Measurements from ENCODE around the gene ARMC9.
"Not testable (repeated sequence)": the region's sequence is repeated elsewhere in the genome, so short reads cannot be mapped to it uniquely, and the experiment has no call there.

ARMC9 gene

DNA sequence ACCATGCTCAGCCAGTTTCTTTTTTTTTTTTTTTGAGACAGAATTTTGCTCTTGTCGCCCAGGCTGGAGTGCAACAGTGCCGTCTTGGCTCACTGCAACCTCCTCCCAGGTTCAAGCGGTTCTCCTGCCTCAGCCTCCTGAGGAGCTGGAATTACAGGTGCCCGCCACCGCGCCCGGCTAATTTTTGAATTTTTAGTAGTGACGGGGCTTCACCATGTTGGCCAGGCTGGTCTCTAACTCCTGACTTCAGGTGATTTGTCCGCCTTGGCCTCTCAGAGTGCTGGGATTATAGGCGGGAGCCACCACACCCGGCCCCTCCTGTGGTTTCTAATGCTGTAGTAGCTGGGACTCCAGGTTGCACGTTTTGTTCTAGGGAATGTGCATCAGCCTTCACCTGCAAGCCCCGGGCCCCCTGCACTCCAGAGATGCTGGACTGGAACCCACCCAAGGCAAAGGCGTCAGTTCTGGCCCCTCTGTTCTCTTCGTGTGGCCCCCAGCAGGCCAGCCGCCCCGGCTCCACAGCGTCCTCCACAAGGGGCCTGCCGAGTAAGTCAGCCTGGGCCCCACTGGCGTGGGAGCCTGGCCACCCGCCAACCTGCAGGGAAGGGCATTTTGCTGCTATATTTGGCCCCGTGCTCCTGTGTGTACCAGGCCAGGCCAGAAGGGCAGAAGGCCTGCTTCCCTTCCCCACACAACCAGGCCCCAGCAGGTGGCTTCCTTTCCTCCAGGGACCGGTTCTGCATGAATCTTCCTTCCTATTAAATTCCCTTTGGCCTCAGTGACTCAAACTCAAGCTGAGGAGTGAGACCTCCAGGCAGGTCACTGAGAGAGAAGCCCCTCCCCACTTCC, 171.4 kb downstream of the ARMC9 start:
- DNase-seq: no peak

GRCh38 chr2:231370429-231370748, 172.0 kb downstream of the ARMC9 start:
- DNase-seq: no peak

DNA sequence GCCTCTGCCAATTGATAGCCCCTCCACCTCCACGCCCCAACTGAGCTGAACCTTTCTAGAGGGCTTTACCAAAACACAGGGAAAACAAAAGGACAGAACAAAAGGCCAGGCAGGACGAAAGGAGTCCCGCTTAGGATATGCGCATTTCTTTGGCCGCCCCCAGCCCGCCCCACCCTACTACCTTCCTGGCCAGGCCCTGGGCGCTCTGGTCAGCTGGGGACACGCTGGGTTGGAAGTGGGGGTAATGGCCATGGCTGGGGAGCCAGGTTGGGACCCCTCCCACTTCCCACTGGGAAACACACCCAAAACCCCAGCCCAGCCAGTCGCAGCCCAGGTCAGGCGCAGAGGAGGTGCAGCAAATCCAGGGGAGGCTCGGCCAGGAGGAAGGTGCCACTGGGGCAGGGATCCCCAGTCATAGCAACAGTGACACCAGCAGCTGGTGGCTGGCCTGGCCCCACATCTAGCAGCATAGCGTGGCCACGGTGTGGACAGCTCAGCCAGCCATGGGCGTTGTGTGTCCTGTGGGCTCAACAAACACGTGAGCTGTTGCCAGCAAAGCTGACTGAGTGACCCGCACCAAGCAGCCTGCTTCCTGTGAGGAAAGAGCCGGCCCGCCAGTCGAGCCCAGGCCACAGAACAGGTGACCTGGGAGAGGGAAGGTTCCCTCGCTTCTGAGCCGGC, 172.5 kb downstream of the ARMC9 start:
- no peak for DNase-seq

DNA sequence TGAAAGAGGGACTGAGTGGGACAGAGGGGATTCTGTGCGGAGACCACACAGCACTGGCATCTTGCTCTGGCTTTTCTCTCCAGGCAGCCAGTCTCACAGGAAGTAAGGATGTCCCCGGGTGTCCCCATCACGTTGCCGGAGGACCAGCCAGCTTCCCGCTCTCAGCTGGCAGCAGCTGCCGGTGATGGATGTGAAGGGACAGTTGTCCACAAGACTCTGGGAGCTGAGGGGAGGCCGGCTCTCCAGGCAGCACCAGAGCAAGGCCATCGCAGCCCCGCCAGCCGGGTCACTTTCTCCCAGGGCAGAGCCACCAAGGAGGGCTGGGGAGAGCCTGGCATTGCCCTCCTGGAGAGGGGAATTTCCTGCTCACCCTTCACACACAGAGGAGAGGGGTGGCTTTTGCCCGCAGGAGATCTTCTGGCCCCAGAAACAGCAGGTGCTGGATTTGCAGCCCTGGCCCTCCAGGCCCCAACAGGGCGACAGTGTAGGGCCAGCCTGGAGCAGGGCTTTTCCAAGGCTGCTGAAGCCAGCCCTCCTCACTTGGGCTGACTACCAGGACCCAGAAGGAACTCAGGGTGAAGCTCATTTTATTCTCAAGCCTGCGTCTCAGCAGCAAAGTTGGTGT, 173.1 kb downstream of the ARMC9 start:
- no peak for DNase-seq

DNA sequence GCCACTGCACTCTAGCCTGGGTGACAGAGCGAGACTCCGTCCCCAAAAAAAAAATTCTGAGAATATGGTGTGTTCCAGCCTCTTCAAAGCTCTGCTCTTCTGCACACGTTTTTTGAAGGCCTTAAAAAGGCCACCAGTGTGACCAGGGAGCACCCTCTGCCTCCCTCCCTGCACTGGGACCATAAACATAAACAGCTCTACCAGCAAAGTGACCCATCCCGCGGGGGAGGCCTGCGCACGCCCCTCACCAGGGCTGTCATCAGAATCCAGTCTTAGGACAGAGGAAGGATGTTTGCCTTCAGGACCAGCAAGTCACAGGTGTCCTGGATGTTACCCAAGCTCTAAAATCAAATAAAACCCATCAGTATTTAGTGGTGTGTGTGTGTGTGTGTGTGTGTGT, 173.9 kb downstream of the ARMC9 start:
- no peak for DNase-seq

- DNase-seq: no peak
Measured at GRCh38 chr2:231373184-231373583, 174.8 kb downstream of the ARMC9 start.

DNA sequence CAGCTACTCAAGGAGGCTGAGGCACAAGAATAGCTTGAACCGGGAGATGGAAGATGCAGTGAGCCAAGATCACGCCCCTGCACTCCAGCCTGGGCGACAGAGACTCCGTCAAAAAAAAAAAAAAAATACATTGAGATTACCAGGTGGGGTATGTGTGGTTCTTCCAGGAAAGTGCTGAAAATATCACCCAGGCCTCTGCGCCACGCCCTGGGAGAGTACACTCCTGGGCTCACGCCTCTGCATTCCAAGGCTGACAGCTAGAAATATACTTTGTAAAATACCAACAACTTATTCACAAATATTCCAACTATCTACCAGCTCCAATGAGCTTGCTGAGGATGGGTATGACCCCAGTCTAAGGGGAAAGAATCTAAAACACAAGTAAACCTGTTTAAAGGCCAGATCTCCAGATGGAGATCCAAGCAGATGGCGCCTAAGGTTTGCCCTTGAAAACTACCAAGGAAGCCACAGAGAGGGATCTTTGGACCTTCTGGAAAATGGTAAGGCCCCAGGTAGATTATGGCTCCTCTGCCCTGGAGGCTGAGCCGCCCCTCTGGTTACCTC, 175.4 kb downstream of the ARMC9 start:
- no peak for DNase-seq

DNA sequence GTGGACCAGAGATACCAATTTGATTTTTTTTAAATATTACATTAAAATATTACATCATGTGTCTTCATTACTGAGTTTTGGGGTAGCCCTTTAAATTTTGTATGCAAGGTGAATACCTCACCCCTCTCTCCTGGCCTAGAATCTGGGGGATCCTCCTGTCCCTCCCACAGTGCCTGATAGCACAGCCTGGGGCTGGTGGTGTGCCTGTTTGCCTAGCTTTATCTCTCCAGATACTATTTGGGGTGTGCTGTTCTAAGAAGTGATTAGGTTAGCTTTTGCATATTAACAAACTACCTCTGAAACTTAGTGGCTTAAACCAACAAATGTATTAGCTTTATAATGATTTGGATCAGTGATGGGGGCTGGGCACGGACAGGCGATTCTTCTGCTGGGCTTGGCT, 176.3 kb downstream of the ARMC9 start:
- DNase-seq: no peak

DNA sequence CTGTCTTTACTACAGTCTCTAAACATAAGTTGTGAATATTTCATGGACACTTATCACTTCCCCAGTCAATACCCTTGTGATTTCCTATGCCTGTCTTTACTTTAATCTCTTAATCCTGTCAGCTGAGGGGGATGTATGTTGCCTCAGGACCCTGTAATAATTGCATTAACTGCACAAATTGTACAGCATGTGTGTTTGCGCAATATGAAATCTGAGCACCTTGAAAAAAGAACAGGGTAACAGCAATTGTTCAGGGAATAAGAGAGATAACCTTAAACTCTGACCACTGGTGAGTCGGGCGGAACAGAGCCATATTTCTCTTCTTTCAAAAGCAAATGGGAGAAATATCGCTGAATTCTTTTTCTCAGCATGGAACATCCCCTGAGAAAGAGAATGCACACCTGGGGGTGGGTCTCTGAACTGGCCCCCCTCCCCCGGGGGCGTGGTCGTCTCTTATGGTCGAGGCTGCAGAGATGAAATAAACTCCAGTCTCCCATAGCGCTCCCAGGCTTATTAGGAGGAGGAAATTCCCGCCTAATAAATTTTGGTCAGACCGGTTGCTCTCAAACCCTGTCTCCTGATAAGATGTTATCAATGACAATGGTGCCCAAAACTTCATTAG, 177.7 kb downstream of the ARMC9 start:
- not testable (repeated sequence) for DNase-seq

DNA sequence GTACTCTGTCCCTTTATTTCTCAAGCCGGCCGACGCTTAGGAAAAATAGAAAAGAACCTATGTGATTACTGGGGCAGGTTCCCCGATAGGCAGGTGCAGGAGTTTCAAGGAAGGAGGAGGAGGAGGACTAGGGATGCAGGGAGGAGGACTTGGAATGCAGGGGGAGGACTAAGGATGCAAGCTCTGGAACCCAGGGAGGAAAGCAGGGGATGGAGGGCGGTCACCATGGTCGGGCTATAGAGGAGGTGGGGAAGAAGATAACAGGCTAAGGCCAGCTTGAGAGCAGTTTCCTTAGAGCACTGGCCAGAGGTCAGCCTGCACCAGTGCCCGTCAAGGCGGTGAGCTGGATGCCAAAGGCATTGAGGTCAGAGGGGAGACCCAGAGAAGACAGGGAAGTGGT, 178.4 kb downstream of the ARMC9 start:
- DNase-seq: no peak

GRCh38 chr2:231378026-231378722, 179.7 kb downstream of the ARMC9 start:
- DNase-seq: no peak

- no peak for DNase-seq
Measured at GRCh38 chr2:231379266-231380215, 181.1 kb downstream of the ARMC9 start.

- no peak for DNase-seq
Measured at GRCh38 chr2:231380307-231380706, 181.9 kb downstream of the ARMC9 start.

DNA sequence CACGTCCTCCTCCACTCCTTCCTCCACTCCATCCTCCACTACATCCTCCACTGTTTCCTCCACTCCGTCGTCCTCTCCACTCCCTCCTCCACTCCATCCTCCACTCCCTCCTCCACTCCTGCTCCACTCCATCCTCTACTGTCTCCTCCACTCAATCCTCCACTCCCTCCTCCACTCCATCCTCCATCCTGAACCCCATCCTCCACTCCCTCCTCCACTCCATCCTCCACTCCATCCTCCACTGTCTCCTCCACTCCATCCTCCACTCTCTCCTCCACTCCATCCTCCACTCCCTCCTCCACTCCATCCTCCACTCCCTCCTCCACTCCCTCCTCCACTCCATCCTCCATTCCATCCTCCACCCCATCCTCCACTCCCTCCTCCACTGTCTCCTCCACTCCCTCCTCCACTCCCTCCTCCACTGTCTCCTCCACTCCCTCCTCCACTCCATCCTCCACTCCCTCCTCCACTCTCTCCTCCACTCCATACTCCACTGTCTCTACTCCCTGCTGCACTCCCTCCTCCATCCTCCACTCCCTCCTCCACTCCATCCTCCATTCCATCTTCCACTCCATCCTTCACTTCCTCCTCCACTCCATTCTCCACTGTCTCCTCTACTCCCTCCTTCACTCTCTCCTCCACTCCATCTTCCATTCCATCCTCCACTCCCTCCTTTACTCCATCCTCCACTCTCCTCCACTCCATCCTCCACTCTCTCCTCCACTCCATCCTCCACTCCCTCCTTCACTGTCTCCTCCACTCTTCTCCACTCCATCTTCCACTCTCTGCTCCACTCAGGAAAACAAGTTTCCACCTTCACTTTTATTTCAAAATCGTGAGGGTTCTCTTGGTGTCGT, 182.8 kb downstream of the ARMC9 start:
- DNase-seq: no peak

DNA sequence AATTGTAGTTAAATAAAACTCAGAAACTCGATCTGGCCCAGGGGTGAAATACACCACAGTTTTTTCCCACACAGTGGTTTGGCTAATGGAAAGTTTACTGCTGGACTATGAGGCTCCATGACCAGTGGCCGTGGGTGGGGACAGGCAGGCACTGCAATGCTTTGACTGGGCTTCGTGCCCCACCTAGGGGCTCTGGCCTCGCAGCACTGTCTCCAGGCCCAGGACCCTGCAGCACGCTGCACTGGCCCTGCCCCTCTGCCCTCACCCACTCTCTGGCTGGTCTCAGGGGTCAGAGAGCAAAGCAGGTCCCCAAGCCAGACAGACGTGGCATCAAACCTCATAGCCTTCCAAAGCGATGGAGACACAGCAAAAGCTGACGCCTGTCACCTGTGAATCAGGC, 183.7 kb downstream of the ARMC9 start:
- DNase-seq: no peak

- no peak for DNase-seq
Measured at GRCh38 chr2:231383416-231384108, 185.1 kb downstream of the ARMC9 start.

DNA sequence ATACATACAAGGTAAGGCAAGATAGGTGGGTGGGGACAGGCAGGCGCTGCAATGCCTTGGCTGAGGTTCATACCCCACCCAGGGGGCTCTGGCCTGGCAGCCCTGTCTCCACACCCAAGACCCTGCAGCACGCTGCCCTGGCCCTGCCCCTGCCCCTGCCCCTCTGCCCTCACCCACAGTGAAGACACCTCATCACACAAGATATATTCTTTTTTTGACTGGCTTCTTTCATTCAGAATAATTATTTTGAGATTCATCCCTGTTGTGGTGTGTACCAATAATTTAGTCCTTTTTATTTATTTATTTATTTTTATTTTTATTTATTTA, 185.6 kb downstream of the ARMC9 start:
- DNase-seq: no peak

- DNase-seq: no peak
Measured at GRCh38 chr2:231384970-231385369, 186.5 kb downstream of the ARMC9 start.

DNA sequence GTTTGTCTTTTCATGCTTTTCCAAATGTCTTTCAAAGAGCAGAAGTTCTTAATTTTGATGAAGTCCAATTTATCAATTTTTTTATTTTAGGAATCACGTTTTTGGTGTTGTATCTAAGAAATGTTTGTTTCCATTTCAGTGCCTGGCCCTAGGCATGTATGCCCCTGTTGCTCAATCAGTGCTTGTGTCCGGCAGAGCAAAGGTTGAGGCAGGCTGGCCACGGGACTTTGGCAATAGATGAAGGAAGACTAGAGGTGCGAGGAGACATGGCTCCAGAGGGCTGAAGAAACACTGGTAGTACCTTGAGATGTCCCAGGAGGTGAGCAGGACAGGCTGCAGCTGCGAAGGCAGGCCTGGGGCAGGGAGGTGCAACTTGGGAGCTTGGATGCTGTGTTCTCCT, 187.0 kb downstream of the ARMC9 start:
- DNase-seq: no peak

DNA sequence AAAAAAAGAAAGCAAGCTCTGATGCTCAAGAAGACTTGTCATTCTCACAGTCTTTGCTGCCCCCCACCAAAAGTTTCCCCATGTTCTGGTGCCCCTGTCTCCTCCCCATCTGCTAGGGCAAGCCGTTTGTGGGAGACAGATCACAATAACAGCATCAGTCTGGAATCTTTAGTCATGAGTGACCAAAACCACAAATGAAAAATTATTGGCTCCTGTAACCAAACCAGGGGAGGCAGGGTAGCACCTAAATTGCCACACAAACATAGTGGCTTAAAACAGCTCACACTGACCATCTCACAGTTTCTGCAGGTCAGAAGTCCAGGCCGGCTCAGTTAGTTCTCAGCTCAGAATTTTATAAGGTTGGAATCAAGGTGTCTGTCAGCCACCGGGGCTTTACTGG, 188.0 kb downstream of the ARMC9 start:
- no peak for DNase-seq
